ENCODE results near the gene SCG2.

SCG2 gene

DNA sequence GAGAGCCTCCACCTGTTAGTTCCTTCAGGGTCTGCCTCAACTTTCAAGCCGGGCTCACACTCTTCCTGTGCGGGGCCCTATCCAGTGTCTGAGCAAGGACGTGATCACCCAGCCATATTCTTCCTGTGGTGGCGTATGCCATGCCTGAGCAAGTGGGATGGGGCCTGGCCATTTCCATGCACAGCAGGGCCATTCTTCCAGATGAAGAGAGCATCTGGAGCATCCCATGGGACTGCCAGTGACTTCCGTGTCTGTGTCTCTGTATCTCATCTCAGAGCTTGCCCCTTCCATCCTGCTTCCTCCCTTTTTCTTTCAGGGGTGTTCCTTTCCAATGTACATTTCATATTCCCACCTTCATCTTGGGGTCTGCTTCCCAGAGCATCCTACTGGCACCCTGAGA is 20.2 kb downstream of the SCG2 start:
- TF ChIP-seq, protein P1, sequence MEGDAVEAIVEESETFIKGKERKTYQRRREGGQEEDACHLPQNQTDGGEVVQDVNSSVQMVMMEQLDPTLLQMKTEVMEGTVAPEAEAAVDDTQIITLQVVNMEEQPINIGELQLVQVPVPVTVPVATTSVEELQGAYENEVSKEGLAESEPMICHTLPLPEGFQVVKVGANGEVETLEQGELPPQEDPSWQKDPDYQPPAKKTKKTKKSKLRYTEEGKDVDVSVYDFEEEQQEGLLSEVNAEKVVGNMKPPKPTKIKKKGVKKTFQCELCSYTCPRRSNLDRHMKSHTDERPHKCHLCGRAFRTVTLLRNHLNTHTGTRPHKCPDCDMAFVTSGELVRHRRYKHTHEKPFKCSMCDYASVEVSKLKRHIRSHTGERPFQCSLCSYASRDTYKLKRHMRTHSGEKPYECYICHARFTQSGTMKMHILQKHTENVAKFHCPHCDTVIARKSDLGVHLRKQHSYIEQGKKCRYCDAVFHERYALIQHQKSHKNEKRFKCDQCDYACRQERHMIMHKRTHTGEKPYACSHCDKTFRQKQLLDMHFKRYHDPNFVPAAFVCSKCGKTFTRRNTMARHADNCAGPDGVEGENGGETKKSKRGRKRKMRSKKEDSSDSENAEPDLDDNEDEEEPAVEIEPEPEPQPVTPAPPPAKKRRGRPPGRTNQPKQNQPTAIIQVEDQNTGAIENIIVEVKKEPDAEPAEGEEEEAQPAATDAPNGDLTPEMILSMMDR (IDR thresholded peaks at IDR 0.05; ENCODE audit: low read depth, low read length): no peak
- DNase-seq (ENCODE audit: extremely low read depth, low read depth): no peak

DNA sequence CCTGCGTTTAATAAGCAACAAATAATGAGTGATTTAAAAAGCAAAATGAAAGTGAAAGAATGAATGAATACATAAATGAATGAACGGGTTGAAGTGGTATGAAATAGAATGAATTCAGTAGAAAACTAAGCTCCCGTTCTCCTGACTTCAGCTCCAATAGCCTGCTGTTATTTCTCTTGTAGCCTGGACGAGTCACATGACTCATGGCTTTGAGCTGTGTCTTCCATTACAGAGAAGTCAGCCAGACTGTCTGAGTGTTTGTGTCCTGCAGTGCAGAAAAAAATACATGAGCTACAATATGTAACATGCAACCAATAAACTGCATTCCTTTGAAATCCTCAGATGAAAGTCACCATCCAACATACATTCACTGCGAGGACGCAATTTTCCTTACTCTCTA is 21.2 kb downstream of the SCG2 start:
- TF ChIP-seq, protein P1 (IDR thresholded peaks at IDR 0.05; ENCODE audit: low read depth, low read length): no peak
- no peak for DNase-seq (ENCODE audit: extremely low read depth, low read depth)

DNA sequence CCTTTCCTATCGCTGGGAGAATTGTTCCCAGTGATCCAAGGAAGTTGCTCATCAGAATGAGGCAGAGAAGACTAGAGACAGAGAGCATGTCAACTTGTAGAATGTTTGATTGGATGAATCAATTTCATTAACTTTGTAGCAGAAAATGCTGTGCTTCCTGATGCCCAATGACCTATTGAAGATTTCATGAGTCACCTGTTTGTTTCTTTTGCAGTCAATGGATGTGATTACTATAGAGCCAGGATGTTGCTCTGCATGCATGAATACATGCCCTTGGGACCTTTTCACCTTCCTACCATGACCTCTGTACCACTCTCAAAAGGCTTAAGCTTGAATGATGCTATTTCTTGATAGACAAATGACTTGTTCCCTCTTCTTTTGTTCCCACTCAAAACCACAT is 23.3 kb downstream of the SCG2 start:
- no peak for DNase-seq (ENCODE audit: extremely low read depth, low read depth)
- TF ChIP-seq, protein P1 (IDR thresholded peaks at IDR 0.05; ENCODE audit: low read depth, low read length): no peak

DNA sequence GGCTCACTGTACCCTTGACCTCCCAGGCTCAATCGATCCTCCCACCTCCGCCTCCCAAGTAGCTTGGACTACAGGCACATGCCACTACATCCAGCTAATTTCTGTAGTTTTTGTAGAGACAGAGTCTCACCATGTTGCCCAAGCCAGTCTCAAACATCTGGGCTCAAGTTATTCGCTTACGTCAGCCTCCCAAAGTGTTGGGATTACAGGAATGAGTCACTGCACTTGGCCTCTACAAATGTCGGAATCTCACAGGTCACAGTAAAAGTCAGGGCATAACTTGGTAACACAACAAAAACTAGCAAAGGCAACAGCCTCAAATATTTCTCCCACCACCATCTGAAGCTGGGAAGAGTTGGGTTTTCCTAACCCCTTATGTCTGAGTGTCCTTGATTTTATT is 25.3 kb downstream of the SCG2 start:
- DNase-seq (ENCODE audit: extremely low read depth, low read depth): peak; percentile 86
- TF ChIP-seq, protein P1 (IDR thresholded peaks at IDR 0.05; ENCODE audit: low read depth, low read length): no peak

DNA sequence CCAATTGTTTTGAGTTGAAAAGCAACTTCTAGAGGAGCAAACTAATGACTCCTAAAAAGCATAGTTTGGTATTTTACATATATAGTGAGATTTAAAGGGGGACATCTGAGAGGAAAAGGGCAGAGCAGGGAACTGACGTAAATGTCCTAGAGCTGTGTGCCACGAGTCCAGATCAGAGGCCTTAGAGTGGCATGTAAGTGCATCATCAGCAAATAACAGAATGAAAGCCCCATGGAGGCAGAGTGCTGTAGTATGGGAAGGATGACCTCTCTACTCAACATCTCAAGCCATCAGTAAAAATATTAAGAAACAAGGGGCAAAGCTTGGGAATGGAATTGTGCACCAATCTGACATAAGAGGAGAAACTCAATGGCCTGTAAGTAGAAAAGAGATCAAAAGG is 31.4 kb downstream of the SCG2 start:
- TF ChIP-seq, protein P1 (IDR thresholded peaks at IDR 0.05; ENCODE audit: low read depth, low read length): no peak
- no peak for DNase-seq (ENCODE audit: extremely low read depth, low read depth)

DNA sequence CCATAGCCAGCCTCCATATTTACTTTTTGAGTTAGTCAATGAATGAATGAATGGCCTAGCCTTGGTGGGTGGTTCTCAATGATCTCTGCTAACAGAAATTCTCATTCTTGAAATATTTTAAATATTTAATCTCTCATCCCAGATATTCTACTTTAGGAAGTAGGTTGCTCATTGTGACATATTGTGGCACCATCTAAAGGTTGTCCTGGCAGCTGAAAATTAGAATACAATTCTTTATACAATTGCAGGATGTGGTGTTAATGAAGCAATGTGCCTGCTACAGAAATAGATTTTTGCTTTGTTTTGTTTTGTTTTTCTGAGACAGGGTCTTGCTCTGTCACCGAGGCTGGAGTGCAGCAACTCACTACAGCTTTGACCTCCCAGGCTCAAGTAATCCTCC is 35.8 kb downstream of the SCG2 start:
- TF ChIP-seq, protein P1 (IDR thresholded peaks at IDR 0.05; ENCODE audit: low read depth, low read length): no peak
- no peak for DNase-seq (ENCODE audit: extremely low read depth, low read depth)

DNA sequence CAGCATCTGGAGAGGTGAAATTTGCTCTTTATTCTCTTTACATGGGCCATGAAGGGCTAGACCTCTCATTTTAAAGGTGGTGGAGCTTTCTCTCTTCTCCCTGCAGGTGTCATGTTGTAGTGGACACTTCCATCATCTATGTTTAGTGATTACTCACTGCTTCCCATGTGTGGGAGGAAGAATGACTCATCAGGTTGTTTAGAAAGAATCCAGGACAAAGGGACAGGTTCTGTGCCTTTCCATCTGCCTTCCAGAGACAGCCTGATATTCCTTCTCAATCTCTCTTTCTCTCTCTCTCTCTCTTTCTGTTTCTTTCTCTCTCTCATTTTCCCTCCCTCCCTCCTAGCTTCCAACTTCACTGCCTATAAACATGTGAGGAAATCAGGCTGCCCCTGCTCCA is 38.7 kb downstream of the SCG2 start:
- TF ChIP-seq, protein P1 (IDR thresholded peaks at IDR 0.05; ENCODE audit: low read depth, low read length): no peak
- DNase-seq (ENCODE audit: extremely low read depth, low read depth): no peak
